Activated T-helper 2 cell treated with anti-CD3 and anti-CD28 coated beads, Interferon-gamma antibody, Interleukin-2, Interleukin-4, amounts not matched to agents 10 μg/mL and 5 μg/mL and 100 μg/mL, durations not matched to agents 14 hours and 24 hours and 36 hours (primary cell): ENCODE results near the gene HSPA1L. TPM values are rescaled to one million over a fixed set of nuclear protein-coding genes. Genes with fewer than 3 reads are reported as not detected.

Experiments used
- DNase-seq: peaks from one replicate; pipeline ENCODE4 v3.0.0; 2021; ENCODE audit warnings: low spot score
- H3K27ac Mint-ChIP-seq: one replicate; pipeline ENCODE4 v1.8.0; 2021; ENCODE audit warnings: mixed read lengths
- H3K27me3 Mint-ChIP-seq: one replicate; pipeline ENCODE4 v1.8.0; 2021; ENCODE audit warnings: low read depth, mixed read lengths
- H3K36me3 Mint-ChIP-seq: one replicate; pipeline ENCODE4 v1.8.0; 2021; ENCODE audit warnings: low read depth, mixed read lengths
- H3K4me1 Mint-ChIP-seq: one replicate; pipeline ENCODE4 v1.8.0; 2021; ENCODE audit warnings: low read depth, mixed read lengths
- H3K4me3 Mint-ChIP-seq: one replicate; pipeline ENCODE4 v1.8.0; 2021; ENCODE audit warnings: low read depth, mild to moderate bottlenecking, moderate library complexity, mixed read lengths
- H3K9me3 Mint-ChIP-seq: one replicate; pipeline ENCODE4 v1.8.0; 2021; ENCODE audit warnings: mixed read lengths
- intact Hi-C: fragments of 100-400 bp; cut with micrococcal nuclease; formaldehyde crosslinking; loops from one replicate; pipeline ENCODE4 v1.15.1; 2023
- total RNA-seq: library from RNA; stranded (reverse); gene quantifications from 2 replicates; pipeline ENCODE4 v1.2.3, GENCODE V29; 2022

HSPA1L gene
- total RNA-seq, 1 donor from 2014 or later = 2.1 TPM

- H3K36me3 Mint-ChIP-seq = peaks cover 24% of the 10 kb centered on the region
- no peak for DNase-seq
- H3K4me3 Mint-ChIP-seq = no peak overlapping the region
- H3K27me3 Mint-ChIP-seq = no peaks in the 10 kb centered on the region
- H3K4me1 Mint-ChIP-seq = peaks cover 29% of the 10 kb centered on the region
- H3K27ac Mint-ChIP-seq = peak overlapping the region; percentile 52
- intact Hi-C loops = no loop called here
- no peaks in the 10 kb centered on the region for H3K9me3 Mint-ChIP-seq
Observed at GRCh38 chr6:31775184-31775583, 39.9 kb downstream of the HSPA1L start.

GRCh38 chr6:31771992-31772358 is 43.1 kb downstream of the HSPA1L start:
- Mint-ChIP-seq H3K9me3 (no peaks in the 10 kb centered on the region), H3K4me1 (peaks cover 28% of the 10 kb centered on the region), H3K27ac (peak overlapping the region; percentile 42), H3K36me3 (peaks cover 8% of the 10 kb centered on the region), H3K4me3 (no peak overlapping the region), H3K27me3 (no peaks in the 10 kb centered on the region)
- intact Hi-C loops = loop anchor here (2.0 to 5.0 kb wide), 2 partner anchors 41 to 60 kb away; no protein-coding TSS in a partner anchor
- no peak for DNase-seq

DNA sequence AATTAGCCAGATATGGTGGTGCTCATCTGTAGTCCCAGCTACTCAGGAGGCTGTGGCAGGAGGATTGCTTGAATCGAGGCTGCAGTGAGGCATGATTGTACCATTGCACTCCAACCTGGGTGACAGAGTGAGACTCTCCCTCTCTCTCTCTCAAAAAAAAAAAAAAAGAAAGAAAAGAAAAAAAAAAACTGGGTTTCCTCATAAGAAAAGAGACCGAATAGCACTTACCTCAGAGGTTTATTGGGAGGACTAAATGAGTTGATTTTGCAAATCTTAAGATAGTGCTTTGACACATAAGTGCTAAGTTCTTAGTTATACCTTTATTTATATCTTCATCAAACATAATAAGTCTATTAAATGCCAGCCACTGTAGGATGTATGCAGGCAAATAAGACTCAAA is 44.2 kb downstream of the HSPA1L start:
- H3K4me1 Mint-ChIP-seq = peaks cover 22% of the 10 kb centered on the region
- H3K27me3 Mint-ChIP-seq = no peaks in the 10 kb centered on the region
- peaks cover 12% of the 10 kb centered on the region for H3K36me3 Mint-ChIP-seq
- no peak overlapping the region for H3K4me3 Mint-ChIP-seq
- intact Hi-C loops = loop anchor here (2.0 to 5.0 kb wide), 2 partner anchors 40 to 61 kb away; no protein-coding TSS in a partner anchor
- no peak overlapping the region for H3K27ac Mint-ChIP-seq
- no peak for DNase-seq
- no peaks in the 10 kb centered on the region for H3K9me3 Mint-ChIP-seq

DNA sequence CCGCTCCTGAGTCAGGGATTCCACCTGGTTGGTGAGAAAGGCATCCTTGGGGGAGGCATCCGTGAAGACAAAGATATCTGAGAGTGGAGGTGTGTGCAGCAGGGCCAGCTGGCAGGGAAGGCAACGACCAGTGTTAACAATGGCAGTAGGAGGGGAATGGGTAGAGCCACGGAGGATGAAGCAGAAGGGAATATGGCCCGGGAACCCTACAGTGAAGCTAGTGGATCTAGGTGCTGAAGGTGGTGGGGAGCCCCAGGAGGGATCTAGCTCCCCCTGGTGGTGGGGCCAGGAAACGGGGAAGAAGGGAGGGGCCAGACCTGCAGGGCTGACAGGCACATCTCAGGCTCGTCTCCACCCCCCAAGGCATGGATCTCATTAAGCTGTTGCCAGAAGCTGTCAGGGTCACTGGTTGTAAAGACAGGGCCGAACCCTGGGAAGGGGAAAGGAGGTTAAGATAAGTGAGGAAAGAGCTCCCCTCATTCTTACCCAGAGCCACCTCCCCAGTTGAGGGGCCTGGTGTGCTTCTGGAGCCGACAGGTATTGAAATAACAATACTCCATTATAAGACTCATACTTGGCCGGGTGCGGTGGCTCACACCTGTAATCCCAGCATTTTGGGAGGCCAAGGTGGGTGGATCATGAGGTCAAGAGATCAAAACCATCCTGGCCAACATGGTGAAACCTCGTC is 45.3 kb downstream of the HSPA1L start:
- DNase-seq = peak; percentile 77

GRCh38 chr6:31768363-31769257 is 46.5 kb downstream of the HSPA1L start:
- Mint-ChIP-seq H3K9me3 (no peaks in the 10 kb centered on the region), H3K27ac (no peak overlapping the region), H3K4me1 (peaks cover 17% of the 10 kb centered on the region), H3K36me3 (peaks cover 27% of the 10 kb centered on the region), H3K27me3 (no peaks in the 10 kb centered on the region), H3K4me3 (no peak overlapping the region)
- intact Hi-C loops = no loop called here
- no peak for DNase-seq

More for the DNA sequence above, 45.3 kb downstream of the HSPA1L start:
- Mint-ChIP-seq H3K9me3 (no peaks in the 10 kb centered on the region), H3K27me3 (no peaks in the 10 kb centered on the region), H3K4me1 (peaks cover 15% of the 10 kb centered on the region), H3K4me3 (no peak overlapping the region), H3K36me3 (peaks cover 18% of the 10 kb centered on the region), H3K27ac (no peak overlapping the region)
- intact Hi-C loops = loop anchor here (2.0 to 5.0 kb wide), 2 partner anchors 39 to 62 kb away; no protein-coding TSS in a partner anchor

- Mint-ChIP-seq H3K4me1 (peaks cover 13% of the 10 kb centered on the region), H3K9me3 (no peaks in the 10 kb centered on the region), H3K4me3 (no peak overlapping the region), H3K27me3 (no peaks in the 10 kb centered on the region), H3K27ac (no peak overlapping the region), H3K36me3 (peaks cover 39% of the 10 kb centered on the region)
- no peak for DNase-seq
- intact Hi-C loops = no loop called here
Observed at GRCh38 chr6:31767096-31767645, 47.9 kb downstream of the HSPA1L start.

- no peak overlapping the region for H3K27ac Mint-ChIP-seq
- no peak overlapping the region for H3K4me3 Mint-ChIP-seq
- peaks cover 7% of the 10 kb centered on the region for H3K4me1 Mint-ChIP-seq
- H3K9me3 Mint-ChIP-seq = no peaks in the 10 kb centered on the region
- no peaks in the 10 kb centered on the region for H3K27me3 Mint-ChIP-seq
- peaks cover 41% of the 10 kb centered on the region for H3K36me3 Mint-ChIP-seq
- intact Hi-C loops = no loop called here
- no peak for DNase-seq
Observed at GRCh38 chr6:31765910-31766794, 48.9 kb downstream of the HSPA1L start.

DNA sequence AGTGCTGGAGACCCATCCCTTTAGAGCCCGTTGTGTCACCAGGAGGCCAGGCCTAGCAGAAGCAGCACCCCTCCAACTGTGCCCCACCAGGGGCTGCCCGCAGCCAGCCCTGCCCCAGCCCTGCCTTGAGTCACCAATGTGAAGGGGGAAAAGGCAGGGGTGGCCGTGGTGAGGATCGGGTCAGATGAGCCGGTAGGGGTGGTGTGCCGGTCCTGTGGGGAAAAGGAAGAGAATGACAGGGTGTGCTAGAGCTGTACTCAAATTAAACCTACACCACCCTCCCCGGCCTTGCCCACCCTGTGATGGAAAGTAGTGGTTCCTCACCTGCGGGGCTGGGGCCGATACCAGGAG is 49.5 kb downstream of the HSPA1L start:
- intact Hi-C loops = no loop called here
- Mint-ChIP-seq H3K27me3 (no peaks in the 10 kb centered on the region), H3K4me3 (no peak overlapping the region), H3K9me3 (no peaks in the 10 kb centered on the region), H3K36me3 (peaks cover 45% of the 10 kb centered on the region), H3K4me1 (peaks cover 6% of the 10 kb centered on the region), H3K27ac (peak overlapping the region; percentile 63)
- no peak for DNase-seq

GRCh38 chr6:31764198-31764597 is 50.9 kb downstream of the HSPA1L start:
- Mint-ChIP-seq H3K27ac (no peak overlapping the region), H3K36me3 (peaks cover 56% of the 10 kb centered on the region), H3K9me3 (no peaks in the 10 kb centered on the region), H3K27me3 (no peaks in the 10 kb centered on the region), H3K4me3 (no peak overlapping the region), H3K4me1 (peaks cover 3% of the 10 kb centered on the region)
- intact Hi-C loops = no loop called here
- no peak for DNase-seq

DNA sequence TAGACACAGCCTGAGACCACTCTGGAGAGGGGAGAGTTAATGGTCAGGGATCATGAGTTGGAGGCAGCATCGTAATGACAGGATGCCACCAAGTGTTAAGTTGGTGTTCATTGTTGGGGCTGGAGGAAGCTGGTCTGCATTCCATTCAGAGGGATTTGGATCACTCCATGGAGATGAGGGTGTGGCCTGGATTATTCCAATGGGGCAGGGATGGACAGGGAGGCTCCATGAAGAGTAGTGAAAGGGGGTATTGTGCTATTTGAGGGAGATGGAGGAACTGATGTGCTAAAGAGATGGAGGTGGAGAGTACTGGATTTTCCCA is 51.5 kb downstream of the HSPA1L start:
- Mint-ChIP-seq H3K4me1 (peaks cover 6% of the 10 kb centered on the region), H3K27ac (peak overlapping the region; percentile 28), H3K36me3 (peaks cover 62% of the 10 kb centered on the region), H3K4me3 (no peak overlapping the region), H3K9me3 (no peaks in the 10 kb centered on the region), H3K27me3 (no peaks in the 10 kb centered on the region)
- intact Hi-C loops = no loop called here
- DNase-seq = no peak

DNA sequence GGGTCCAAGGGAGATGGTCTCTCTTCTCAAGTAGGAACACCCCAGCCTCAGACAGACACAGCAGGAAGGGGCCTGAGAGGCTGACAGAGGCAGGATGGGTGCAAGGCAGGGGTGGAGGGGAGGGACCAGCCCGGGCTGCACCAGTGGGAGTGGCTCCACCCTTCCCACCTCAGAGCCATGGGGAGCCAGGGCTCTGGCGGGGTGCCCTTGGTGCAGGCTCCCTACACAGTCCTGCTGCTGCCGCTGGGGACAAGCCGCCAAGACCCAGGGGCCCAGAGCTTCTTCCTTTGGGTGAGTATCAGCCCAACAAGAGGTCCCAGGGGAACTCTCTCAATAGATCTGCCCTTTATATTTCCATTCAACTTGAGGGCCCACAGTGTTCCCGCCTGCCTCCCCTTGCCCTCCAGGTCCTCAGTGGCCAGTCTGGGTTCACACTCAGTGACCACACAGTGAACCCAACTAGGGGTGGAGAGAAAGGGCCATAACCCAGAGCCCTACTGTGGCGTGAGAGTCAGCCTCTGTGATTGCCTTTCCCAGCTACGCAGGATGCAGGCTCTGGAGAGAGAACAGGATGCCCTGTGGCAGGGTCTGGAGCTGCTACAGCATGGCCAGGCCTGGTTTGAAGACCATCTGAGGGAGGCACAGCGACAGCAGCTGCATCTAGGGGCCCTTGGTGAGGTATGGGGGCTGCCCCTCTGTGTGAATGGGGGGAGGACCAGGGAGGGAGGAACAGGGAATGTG is 52.0 kb downstream of the HSPA1L start:
- no peak overlapping the region for H3K27ac Mint-ChIP-seq
- intact Hi-C loops = no loop called here
- H3K9me3 Mint-ChIP-seq = no peaks in the 10 kb centered on the region
- peaks cover 65% of the 10 kb centered on the region for H3K36me3 Mint-ChIP-seq
- H3K4me3 Mint-ChIP-seq = no peak overlapping the region
- no peaks in the 10 kb centered on the region for H3K27me3 Mint-ChIP-seq
- no peak for DNase-seq
- H3K4me1 Mint-ChIP-seq = peaks cover 6% of the 10 kb centered on the region

DNA sequence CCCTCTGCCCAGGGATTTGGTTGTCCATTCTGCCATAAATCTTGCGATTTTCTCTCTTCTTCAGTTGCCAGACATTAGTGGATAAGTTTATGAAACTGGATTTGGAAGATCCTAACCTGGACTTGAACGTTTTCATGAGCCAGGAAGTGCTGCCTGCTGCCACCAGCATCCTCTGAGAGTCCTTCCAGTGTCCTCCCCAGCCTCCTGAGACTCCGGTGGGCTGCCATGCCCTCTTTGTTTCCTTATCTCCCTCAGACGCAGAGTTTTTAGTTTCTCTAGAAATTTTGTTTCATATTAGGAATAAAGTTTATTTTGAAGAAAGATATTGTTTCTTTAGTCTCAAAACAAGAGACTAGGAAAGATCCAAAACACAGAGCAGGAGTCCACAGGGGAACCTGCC is 52.7 kb downstream of the HSPA1L start, which contains the start of gene SAPCD1:
Gene SAPCD1 (plus strand): TSS at position 301 of the 400 bp plus-strand sequence. CDS start 399 bp downstream, outside the sequence.
- H3K4me3 Mint-ChIP-seq = no peak within 1 kb of the TSS
- H3K27me3 Mint-ChIP-seq = no peaks in the 10 kb centered on the region
- H3K9me3 Mint-ChIP-seq = no peaks in the 10 kb centered on the region
- intact Hi-C loops = no loop called here
- peaks cover 64% of the 10 kb centered on the region for H3K36me3 Mint-ChIP-seq
- H3K4me1 Mint-ChIP-seq = peaks cover 6% of the 10 kb centered on the region
- no peak for DNase-seq
- H3K27ac Mint-ChIP-seq = no peak within 1 kb of the TSS
